ENCODE measurements around the gene DRC1. TPM values are rescaled to one million over a fixed set of nuclear protein-coding genes. Genes with fewer than 3 reads are reported as not detected.

Gene DRC1
- total RNA-seq, 1 experiment from 2014 or later: not detected

DNA sequence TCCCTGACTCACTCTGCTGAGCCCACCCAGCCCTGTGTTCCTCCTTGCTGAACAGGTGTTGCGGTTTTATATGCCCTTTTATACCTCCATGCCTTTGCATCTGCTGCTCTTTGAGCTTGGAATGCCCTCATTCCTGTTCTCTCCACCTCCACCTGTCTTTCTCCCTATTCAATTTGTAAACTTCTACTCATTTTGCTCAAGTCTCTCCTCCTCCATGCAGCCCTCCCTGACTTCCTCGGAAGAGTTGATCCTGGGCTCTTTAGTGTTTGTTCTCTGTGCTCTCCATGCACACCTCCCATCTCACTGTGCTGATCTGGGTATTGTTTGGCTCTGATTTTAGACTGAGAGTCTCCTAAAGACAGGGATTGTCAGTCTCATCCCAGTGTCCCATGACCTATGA lies 83.4 kb downstream of the DRC1 start:
- no peak overlapping the region for H3K9ac ChIP-seq (ENCODE audit: low read length)
- no TSS peak for BruUV-seq (replicated peaks)
- ChIA-PET POLR2A (no interaction called here), RAD21 (ENCODE audit: low non-redundant PET in 1 of 2, low total read pairs in 2 of 2, uncharacterized antibody in 2 of 2, unreplicated experiment in 2 of 2) (no interaction called here), CTCF (no interaction called here)
- no peaks in the 10 kb centered on the region for H3K79me2 ChIP-seq (ENCODE audit: insufficient read depth, low read length)
- ATAC-seq (no peak), DNase-seq (ENCODE audit: low read depth, low spot score) (no peak)
- no peak overlapping the region for H2AFZ ChIP-seq (ENCODE audit: low read depth, low read length, poor library complexity, severe bottlenecking)
- TF ChIP-seq CEBPB (IDR thresholded peaks at IDR 0.05; ENCODE audit: low read depth) (no peak), ELF1 (IDR thresholded peaks at IDR 0.05; ENCODE audit: borderline replicate concordance, low read depth) (no peak), TCF7L2 (IDR thresholded peaks at IDR 0.05; ENCODE audit: borderline replicate concordance, extremely low read depth, insufficient read depth, insufficient read length) (no peak), SP1 (IDR thresholded peaks at IDR 0.05; ENCODE audit: low read depth) (no peak), ZFX (IDR thresholded peaks at IDR 0.05) (no peak), ZNF274 (IDR thresholded peaks at IDR 0.05; ENCODE audit: low read depth, low read length) (no peak), YY1 (IDR thresholded peaks at IDR 0.05; ENCODE audit: extremely low read depth, insufficient replicate concordance, low read depth, low read length) (no peak), EGR1 (IDR thresholded peaks at IDR 0.05; ENCODE audit: low read depth) (no peak), SIN3A (IDR thresholded peaks at IDR 0.05; ENCODE audit: low read depth) (no peak), SRF (IDR thresholded peaks at IDR 0.05; ENCODE audit: low read depth) (no peak), RAD21 (IDR thresholded peaks at IDR 0.05; ENCODE audit: low read depth) (no peak), EZH2phosphoT487 (IDR thresholded peaks at IDR 0.05; ENCODE audit: borderline replicate concordance) (no peak), JUND (IDR thresholded peaks at IDR 0.05) (no peak), POLR2A (IDR thresholded peaks at IDR 0.05; ENCODE audit: borderline replicate concordance, extremely low read depth, insufficient read depth, insufficient read length) (no peak), FOSL1 (IDR thresholded peaks at IDR 0.05; ENCODE audit: low read depth) (no peak)
- TF ChIP-seq, protein P1, sequence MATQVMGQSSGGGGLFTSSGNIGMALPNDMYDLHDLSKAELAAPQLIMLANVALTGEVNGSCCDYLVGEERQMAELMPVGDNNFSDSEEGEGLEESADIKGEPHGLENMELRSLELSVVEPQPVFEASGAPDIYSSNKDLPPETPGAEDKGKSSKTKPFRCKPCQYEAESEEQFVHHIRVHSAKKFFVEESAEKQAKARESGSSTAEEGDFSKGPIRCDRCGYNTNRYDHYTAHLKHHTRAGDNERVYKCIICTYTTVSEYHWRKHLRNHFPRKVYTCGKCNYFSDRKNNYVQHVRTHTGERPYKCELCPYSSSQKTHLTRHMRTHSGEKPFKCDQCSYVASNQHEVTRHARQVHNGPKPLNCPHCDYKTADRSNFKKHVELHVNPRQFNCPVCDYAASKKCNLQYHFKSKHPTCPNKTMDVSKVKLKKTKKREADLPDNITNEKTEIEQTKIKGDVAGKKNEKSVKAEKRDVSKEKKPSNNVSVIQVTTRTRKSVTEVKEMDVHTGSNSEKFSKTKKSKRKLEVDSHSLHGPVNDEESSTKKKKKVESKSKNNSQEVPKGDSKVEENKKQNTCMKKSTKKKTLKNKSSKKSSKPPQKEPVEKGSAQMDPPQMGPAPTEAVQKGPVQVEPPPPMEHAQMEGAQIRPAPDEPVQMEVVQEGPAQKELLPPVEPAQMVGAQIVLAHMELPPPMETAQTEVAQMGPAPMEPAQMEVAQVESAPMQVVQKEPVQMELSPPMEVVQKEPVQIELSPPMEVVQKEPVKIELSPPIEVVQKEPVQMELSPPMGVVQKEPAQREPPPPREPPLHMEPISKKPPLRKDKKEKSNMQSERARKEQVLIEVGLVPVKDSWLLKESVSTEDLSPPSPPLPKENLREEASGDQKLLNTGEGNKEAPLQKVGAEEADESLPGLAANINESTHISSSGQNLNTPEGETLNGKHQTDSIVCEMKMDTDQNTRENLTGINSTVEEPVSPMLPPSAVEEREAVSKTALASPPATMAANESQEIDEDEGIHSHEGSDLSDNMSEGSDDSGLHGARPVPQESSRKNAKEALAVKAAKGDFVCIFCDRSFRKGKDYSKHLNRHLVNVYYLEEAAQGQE (IDR thresholded peaks at IDR 0.05; ENCODE audit: low read depth): no peak
- TF ChIP-seq, protein P2, sequence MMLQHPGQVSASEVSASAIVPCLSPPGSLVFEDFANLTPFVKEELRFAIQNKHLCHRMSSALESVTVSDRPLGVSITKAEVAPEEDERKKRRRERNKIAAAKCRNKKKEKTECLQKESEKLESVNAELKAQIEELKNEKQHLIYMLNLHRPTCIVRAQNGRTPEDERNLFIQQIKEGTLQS (IDR thresholded peaks at IDR 0.05): no peak
- TF ChIP-seq, protein P3, sequence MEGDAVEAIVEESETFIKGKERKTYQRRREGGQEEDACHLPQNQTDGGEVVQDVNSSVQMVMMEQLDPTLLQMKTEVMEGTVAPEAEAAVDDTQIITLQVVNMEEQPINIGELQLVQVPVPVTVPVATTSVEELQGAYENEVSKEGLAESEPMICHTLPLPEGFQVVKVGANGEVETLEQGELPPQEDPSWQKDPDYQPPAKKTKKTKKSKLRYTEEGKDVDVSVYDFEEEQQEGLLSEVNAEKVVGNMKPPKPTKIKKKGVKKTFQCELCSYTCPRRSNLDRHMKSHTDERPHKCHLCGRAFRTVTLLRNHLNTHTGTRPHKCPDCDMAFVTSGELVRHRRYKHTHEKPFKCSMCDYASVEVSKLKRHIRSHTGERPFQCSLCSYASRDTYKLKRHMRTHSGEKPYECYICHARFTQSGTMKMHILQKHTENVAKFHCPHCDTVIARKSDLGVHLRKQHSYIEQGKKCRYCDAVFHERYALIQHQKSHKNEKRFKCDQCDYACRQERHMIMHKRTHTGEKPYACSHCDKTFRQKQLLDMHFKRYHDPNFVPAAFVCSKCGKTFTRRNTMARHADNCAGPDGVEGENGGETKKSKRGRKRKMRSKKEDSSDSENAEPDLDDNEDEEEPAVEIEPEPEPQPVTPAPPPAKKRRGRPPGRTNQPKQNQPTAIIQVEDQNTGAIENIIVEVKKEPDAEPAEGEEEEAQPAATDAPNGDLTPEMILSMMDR (IDR thresholded peaks at IDR 0.05 in 2 of 3, conservative IDR thresholded peaks at IDR 0.05 in 1 of 3; ENCODE audit: borderline replicate concordance in 1 of 3, insufficient read depth in 1 of 3, low read depth in 2 of 3, low read length in 2 of 3): no peak
- TF ChIP-seq, protein P4, sequence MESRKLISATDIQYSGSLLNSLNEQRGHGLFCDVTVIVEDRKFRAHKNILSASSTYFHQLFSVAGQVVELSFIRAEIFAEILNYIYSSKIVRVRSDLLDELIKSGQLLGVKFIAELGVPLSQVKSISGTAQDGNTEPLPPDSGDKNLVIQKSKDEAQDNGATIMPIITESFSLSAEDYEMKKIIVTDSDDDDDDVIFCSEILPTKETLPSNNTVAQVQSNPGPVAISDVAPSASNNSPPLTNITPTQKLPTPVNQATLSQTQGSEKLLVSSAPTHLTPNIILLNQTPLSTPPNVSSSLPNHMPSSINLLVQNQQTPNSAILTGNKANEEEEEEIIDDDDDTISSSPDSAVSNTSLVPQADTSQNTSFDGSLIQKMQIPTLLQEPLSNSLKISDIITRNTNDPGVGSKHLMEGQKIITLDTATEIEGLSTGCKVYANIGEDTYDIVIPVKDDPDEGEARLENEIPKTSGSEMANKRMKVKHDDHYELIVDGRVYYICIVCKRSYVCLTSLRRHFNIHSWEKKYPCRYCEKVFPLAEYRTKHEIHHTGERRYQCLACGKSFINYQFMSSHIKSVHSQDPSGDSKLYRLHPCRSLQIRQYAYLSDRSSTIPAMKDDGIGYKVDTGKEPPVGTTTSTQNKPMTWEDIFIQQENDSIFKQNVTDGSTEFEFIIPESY (IDR thresholded peaks at IDR 0.05; ENCODE audit: extremely low read depth, insufficient replicate concordance, low read length): no peak
- TF ChIP-seq, protein P5, sequence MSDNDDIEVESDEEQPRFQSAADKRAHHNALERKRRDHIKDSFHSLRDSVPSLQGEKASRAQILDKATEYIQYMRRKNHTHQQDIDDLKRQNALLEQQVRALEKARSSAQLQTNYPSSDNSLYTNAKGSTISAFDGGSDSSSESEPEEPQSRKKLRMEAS (IDR thresholded peaks at IDR 0.05): no peak
- H3K27ac ChIP-seq (ENCODE audit: low read depth, low read length): no peak overlapping the region
- 0 out of 2 replicates have a peak, but pooled peaks cover 4% of the 10 kb centered on the region for H3K27me3 ChIP-seq (ENCODE audit: insufficient read depth, low read length)
- no peaks in the 10 kb centered on the region for H3K9me2 ChIP-seq (ENCODE audit: insufficient read depth)
- H3K4me2 ChIP-seq (ENCODE audit: low read length): no peak overlapping the region
- intact Hi-C loops (cut with micrococcal nuclease): no loop called here
- no peaks in the 10 kb centered on the region for H3K4me1 ChIP-seq (ENCODE audit: control insufficient read depth in 1 of 2, insufficient read depth in 2 of 2, low read length in 2 of 2)
- no peaks in the 10 kb centered on the region for H4K20me1 ChIP-seq (ENCODE audit: insufficient read depth)
- H3K36me3 ChIP-seq (ENCODE audit: control insufficient read depth in 1 of 2, insufficient read depth in 2 of 2, low read length in 2 of 2): no peaks in the 10 kb centered on the region
- H3K4me3 ChIP-seq (replicated peaks in 1 of 2; ENCODE audit: low read depth in 1 of 2, low read length in 2 of 2): no peak overlapping the region
- H3K9me3 ChIP-seq (ENCODE audit: control insufficient read depth in 1 of 2, insufficient read depth in 1 of 2, low read depth in 1 of 2, low read length in 2 of 2): no peaks in the 10 kb centered on the region
